GM21390 (cell line): Measurements from ENCODE around the gene TENT5C.

Source experiments
- ATAC-seq: cut with Tn5 transposase; IDR thresholded peaks from one replicate; pipeline ENCODE4 v1.9.1; 2021; ENCODE audit not compliant: unreplicated experiment

Gene TENT5C

GRCh38 chr1:117653732-117654492 lies 48.1 kb downstream of the TENT5C start:
- ATAC-seq, result peak; percentile 7

GRCh38 chr1:117654493-117655219 lies 48.8 kb downstream of the TENT5C start:
- peak; percentile 82 for ATAC-seq

GRCh38 chr1:117655220-117655577 lies 49.4 kb downstream of the TENT5C start:
- no peak for ATAC-seq

GRCh38 chr1:117656202-117656641 lies 50.4 kb downstream of the TENT5C start:
- ATAC-seq, result peak; percentile 49

GRCh38 chr1:117657031-117657430 lies 51.2 kb downstream of the TENT5C start:
- no peak for ATAC-seq

GRCh38 chr1:117657949-117658660 lies 52.3 kb downstream of the TENT5C start:
- no peak for ATAC-seq

- peak; percentile 21 for ATAC-seq
Observed at GRCh38 chr1:117658676-117659075, 52.8 kb downstream of the TENT5C start.

- no peak for ATAC-seq
Observed at GRCh38 chr1:117659550-117660270, 53.9 kb downstream of the TENT5C start.

- ATAC-seq, result no peak
Observed at GRCh38 chr1:117660271-117660965, 54.6 kb downstream of the TENT5C start.

- ATAC-seq, result no peak
Observed at GRCh38 chr1:117661027-117661426, 55.2 kb downstream of the TENT5C start.

GRCh38 chr1:117662667-117663066 lies 56.8 kb downstream of the TENT5C start:
- ATAC-seq, result no peak

GRCh38 chr1:117663156-117663902 lies 57.5 kb downstream of the TENT5C start:
- no peak for ATAC-seq

GRCh38 chr1:117664314-117664713 lies 58.5 kb downstream of the TENT5C start:
- ATAC-seq, result peak; percentile 93

GRCh38 chr1:117665556-117666270 lies 59.9 kb downstream of the TENT5C start:
- ATAC-seq, result peak; percentile 25

GRCh38 chr1:117669572-117669971 lies 63.7 kb downstream of the TENT5C start:
- ATAC-seq, result no peak

- no peak for ATAC-seq
Observed at GRCh38 chr1:117670976-117671780, 65.3 kb downstream of the TENT5C start.

- ATAC-seq, result no peak
Observed at GRCh38 chr1:117671781-117672501, 66.1 kb downstream of the TENT5C start.

- no peak for ATAC-seq
Observed at GRCh38 chr1:117672756-117673155, 66.9 kb downstream of the TENT5C start.
